ENCODE results near the gene LRCH1. TPM values are rescaled to one million over a fixed set of nuclear protein-coding genes. Genes with fewer than 3 reads are reported as not detected.

Gene LRCH1
- total and polyA plus RNA-seq, 7 donors = 1.7 to 7.9 (median 4.1) TPM

GRCh38 chr13:46682707-46683106 lies 129.7 kb downstream of the LRCH1 start:
- Histone ChIP-seq H3K4me3 (no peak overlapping the region), H3K4me1 (peaks cover 5% of the 10 kb centered on the region), H3K36me3 (ENCODE audit: insufficient read depth in 1 of 2, low read depth in 1 of 2) (no peaks in the 10 kb centered on the region), H3K27ac (no peak overlapping the region), H3K27me3 (ENCODE audit: insufficient read depth in 3 of 3, low read length in 2 of 3) (no peaks in the 10 kb centered on the region), H3K9me3 (no peaks in the 10 kb centered on the region)
- DNase-seq (no peak), ATAC-seq (no peak)
- intact Hi-C loops (cut with DNase I) = no loop called here
- 79 to 97% (median 94%) methylated on average over 1 of the region's 1 CpG for WGBS, 3 donors
- TF ChIP-seq CTCF (IDR thresholded peaks at IDR 0.05) = no peak

- H3K9me3 ChIP-seq = no peaks in the 10 kb centered on the region
- intact Hi-C loops (cut with DNase I) = no loop called here
- TF ChIP-seq CTCF (IDR thresholded peaks at IDR 0.05) = no peak
- DNase-seq (no peak), ATAC-seq (no peak)
- no peaks in the 10 kb centered on the region for H3K27me3 ChIP-seq (ENCODE audit: insufficient read depth in 3 of 3, low read length in 2 of 3)
- H3K4me1 ChIP-seq = peaks cover 5% of the 10 kb centered on the region
- WGBS, 3 donors = 82 to 96% (median 91%) methylated on average over 1 of the region's 1 CpG
- no peak overlapping the region for H3K27ac ChIP-seq
- H3K36me3 ChIP-seq (ENCODE audit: insufficient read depth in 1 of 2, low read depth in 1 of 2) = no peaks in the 10 kb centered on the region
- no peak overlapping the region for H3K4me3 ChIP-seq
These were observed 130.8 kb downstream of the LRCH1 start for GRCh38 chr13:46683676-46684260.

- 46 to 49% (median 47%) methylated on average over 3 of the region's 3 CpGs for WGBS, 3 donors
- Histone ChIP-seq H3K27me3 (ENCODE audit: insufficient read depth in 3 of 3, low read length in 2 of 3) (no peaks in the 10 kb centered on the region), H3K4me3 (no peak overlapping the region), H3K9me3 (no peaks in the 10 kb centered on the region), H3K36me3 (ENCODE audit: insufficient read depth in 1 of 2, low read depth in 1 of 2) (no peaks in the 10 kb centered on the region), H3K4me1 (peaks cover 5% of the 10 kb centered on the region), H3K27ac (no peak overlapping the region)
- DNase-seq = no peak
- no peak for TF ChIP-seq CTCF (IDR thresholded peaks at IDR 0.05)
- ATAC-seq = no peak
- intact Hi-C loops (cut with DNase I) = no loop called here
These were observed 131.5 kb downstream of the LRCH1 start for GRCh38 chr13:46684287-46685001.

GRCh38 chr13:46685006-46685730 lies 132.2 kb downstream of the LRCH1 start:
- TF ChIP-seq CTCF (IDR thresholded peaks at IDR 0.05) = no peak
- no peak overlapping the region for H3K4me3 ChIP-seq
- no peak for ATAC-seq
- H3K27me3 ChIP-seq (ENCODE audit: insufficient read depth in 3 of 3, low read length in 2 of 3) = no peaks in the 10 kb centered on the region
- no peak for DNase-seq
- H3K36me3 ChIP-seq (ENCODE audit: insufficient read depth in 1 of 2, low read depth in 1 of 2) = no peaks in the 10 kb centered on the region
- intact Hi-C loops (cut with DNase I) = no loop called here
- H3K4me1 ChIP-seq = peaks cover 5% of the 10 kb centered on the region
- H3K9me3 ChIP-seq = no peaks in the 10 kb centered on the region
- H3K27ac ChIP-seq = no peak overlapping the region
- WGBS, 3 donors = 65 to 70% (median 69%) methylated on average over 10 of the region's 10 CpGs

Data from psoas muscle (tissue), 8 donors.